Erythroblast (primary cell): ENCODE measurements around the gene CYB5D1.

Experiments used
- GATA1 ChIP-seq: IDR thresholded peaks from 2 replicates; pipeline ENCODE4 v1.6.1; 2011; ENCODE audit warnings: low read depth, mild to moderate bottlenecking, control low read depth, low read length, moderate library complexity
- POLR2A ChIP-seq: IDR thresholded peaks from 2 replicates; pipeline ENCODE4 v1.6.1; 2011; ENCODE audit warnings: mild to moderate bottlenecking, low read length

GRCh38 chr17:7825206-7825990 lies 32.4 kb upstream of the CYB5D1 start:
- TF ChIP-seq POLR2A = no peak
- no peak for TF ChIP-seq GATA1
